Measurements from ENCODE around the gene RNF44. TPM values are rescaled to one million over a fixed set of nuclear protein-coding genes. Genes with fewer than 3 reads are reported as not detected.

RNF44 gene
- total and polyA plus RNA-seq, 2 donors (not counting 3 experiments of a cell fraction or from before 2014, with no cell fraction given): 19.8 to 50.2 TPM

DNA sequence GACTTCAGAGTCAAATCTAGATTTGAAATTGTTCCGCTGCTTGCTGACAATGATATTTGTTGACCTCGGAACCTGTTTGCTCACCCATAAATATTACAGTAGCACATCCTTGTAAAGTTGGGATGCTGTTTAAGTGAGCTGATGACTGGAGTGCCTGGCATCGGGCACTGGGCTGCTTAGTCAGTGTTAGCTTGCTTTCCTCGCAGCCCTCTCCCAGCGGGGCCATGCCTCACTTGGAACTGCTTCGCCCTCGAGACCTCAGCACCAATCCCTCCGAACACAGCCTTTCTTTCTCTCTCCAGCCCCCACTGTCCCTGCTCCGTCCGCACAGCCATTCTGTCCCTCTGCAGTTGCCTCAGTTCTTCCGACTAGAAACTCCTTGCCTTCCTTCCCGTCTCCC lies 23.4 kb downstream of the RNF44 start:
- intact Hi-C loops (cut with micrococcal nuclease) (no loop called here), dilution Hi-C loops (cut with MboI; ENCODE audit: extremely low pct_ligation_motif_present, low sequenced_read_pairs) (no loop called here)
- Histone ChIP-seq H3K9me1 (replicated peaks; ENCODE audit: control insufficient read depth, extremely low read depth, insufficient read depth, low read length) (no peaks in the 10 kb centered on the region), H3K4me3 (replicated peaks in 1 of 3; ENCODE audit: insufficient read depth in 1 of 3, low read depth in 1 of 3, low read length in 3 of 3) (no peak overlapping the region), H3K9me3 (replicated peaks; ENCODE audit: control insufficient read depth, insufficient read depth, low read length) (no peaks in the 10 kb centered on the region), H4K20me1 (replicated peaks; ENCODE audit: control insufficient read depth, extremely low read depth, insufficient read depth, low read length) (no peaks in the 10 kb centered on the region), H3K4me1 (ENCODE audit: control insufficient read depth, extremely low read depth, insufficient read depth, low read length) (no peaks in the 10 kb centered on the region), H3K9ac (replicated peaks; ENCODE audit: extremely low read depth, insufficient read depth, low read length) (no peak overlapping the region), H2AFZ (ENCODE audit: low read depth, low read length) (no peak overlapping the region), H3K79me2 (ENCODE audit: control insufficient read depth, insufficient read depth, low read length) (no peaks in the 10 kb centered on the region), H3K4me2 (ENCODE audit: insufficient read depth, low read length) (no peak overlapping the region), H3K27me3 (ENCODE audit: control insufficient read depth in 2 of 2, insufficient read depth in 2 of 2, low read length in 2 of 2) (no peaks in the 10 kb centered on the region), H3K36me3 (ENCODE audit: control insufficient read depth in 2 of 2, extremely low read depth in 1 of 2, insufficient read depth in 2 of 2, low read length in 2 of 2) (no peaks in the 10 kb centered on the region), H3K27ac (ENCODE audit: insufficient read depth, low read depth, low read length) (no peak overlapping the region)
- DNase-seq (ENCODE audit: low read depth, low spot score) (no peak), FAIRE-seq (no peak)
- TF ChIP-seq GATA2 (IDR thresholded peaks at IDR 0.05; ENCODE audit: insufficient read depth, insufficient read length, low read depth, low read length): no peak
- no peak for TF ChIP-seq FOS (IDR thresholded peaks at IDR 0.05; ENCODE audit: borderline replicate concordance, insufficient read depth, low read length)
- TF ChIP-seq EZH2 (IDR thresholded peaks at IDR 0.05; ENCODE audit: borderline replicate concordance, low read depth, low read length, severe bottlenecking): no peak
- no peak for TF ChIP-seq POLR2A (IDR thresholded peaks at IDR 0.05; ENCODE audit: low read depth, low read length)
- TF ChIP-seq, protein P1, sequence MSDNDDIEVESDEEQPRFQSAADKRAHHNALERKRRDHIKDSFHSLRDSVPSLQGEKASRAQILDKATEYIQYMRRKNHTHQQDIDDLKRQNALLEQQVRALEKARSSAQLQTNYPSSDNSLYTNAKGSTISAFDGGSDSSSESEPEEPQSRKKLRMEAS (IDR thresholded peaks at IDR 0.05; ENCODE audit: insufficient read depth, insufficient read length): no peak
- TF ChIP-seq POLR2AphosphoS5 (IDR thresholded peaks at IDR 0.05; ENCODE audit: insufficient read depth, low read depth, low read length): no peak
- TF ChIP-seq, protein P2, sequence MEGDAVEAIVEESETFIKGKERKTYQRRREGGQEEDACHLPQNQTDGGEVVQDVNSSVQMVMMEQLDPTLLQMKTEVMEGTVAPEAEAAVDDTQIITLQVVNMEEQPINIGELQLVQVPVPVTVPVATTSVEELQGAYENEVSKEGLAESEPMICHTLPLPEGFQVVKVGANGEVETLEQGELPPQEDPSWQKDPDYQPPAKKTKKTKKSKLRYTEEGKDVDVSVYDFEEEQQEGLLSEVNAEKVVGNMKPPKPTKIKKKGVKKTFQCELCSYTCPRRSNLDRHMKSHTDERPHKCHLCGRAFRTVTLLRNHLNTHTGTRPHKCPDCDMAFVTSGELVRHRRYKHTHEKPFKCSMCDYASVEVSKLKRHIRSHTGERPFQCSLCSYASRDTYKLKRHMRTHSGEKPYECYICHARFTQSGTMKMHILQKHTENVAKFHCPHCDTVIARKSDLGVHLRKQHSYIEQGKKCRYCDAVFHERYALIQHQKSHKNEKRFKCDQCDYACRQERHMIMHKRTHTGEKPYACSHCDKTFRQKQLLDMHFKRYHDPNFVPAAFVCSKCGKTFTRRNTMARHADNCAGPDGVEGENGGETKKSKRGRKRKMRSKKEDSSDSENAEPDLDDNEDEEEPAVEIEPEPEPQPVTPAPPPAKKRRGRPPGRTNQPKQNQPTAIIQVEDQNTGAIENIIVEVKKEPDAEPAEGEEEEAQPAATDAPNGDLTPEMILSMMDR (IDR thresholded peaks at IDR 0.05; ENCODE audit: extremely low read depth in 1 of 2, insufficient read depth in 1 of 2, low read depth in 1 of 2, low read length in 2 of 2): no peak
- no peak for TF ChIP-seq JUN (IDR thresholded peaks at IDR 0.05; ENCODE audit: borderline replicate concordance, insufficient read depth, insufficient read length, low read depth)
- no peak for TF ChIP-seq MYC (IDR thresholded peaks at IDR 0.05; ENCODE audit: low read depth, low read length)
- ChIA-PET POLR2A (no interaction called here), CTCF (interaction anchor here (1.2 kb wide), 1 partner anchor 14 kb away, joined by 3 read pairs; no protein-coding TSS in a partner anchor)
- BruUV-seq (replicated peaks): no TSS peak
